GM12874 (cell line): ENCODE results near the gene BEST3.

Experiments
- TF ChIP-seq, protein P1 (sequence below): IDR thresholded peaks from 2 replicates; pipeline ENCODE4 v1.5.1; 2011; ENCODE audit warnings: low read depth, mild to moderate bottlenecking, control low read depth, low read length, moderate library complexity; ENCODE audit not compliant: insufficient read depth

Gene BEST3

DNA sequence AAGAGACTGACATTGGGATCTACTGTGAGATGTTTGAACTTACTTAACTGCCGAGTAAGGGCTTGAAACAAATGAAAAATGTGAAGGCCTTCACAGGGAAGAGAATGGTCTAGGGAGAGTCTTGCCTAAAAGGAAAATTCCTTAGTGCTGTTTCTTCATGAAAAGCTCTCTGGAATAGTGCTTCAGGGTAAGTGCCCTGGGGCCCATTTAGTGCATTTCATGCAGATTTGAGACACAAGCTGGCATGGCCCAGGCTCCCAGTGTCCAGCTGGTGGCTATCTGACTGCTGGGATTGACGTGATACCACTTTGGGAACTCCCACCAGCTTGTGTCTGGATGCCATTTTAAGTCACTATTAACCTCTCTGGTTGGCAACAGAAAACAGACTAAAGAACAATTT lies 26.9 kb downstream of the BEST3 start:
- TF ChIP-seq, protein P1, sequence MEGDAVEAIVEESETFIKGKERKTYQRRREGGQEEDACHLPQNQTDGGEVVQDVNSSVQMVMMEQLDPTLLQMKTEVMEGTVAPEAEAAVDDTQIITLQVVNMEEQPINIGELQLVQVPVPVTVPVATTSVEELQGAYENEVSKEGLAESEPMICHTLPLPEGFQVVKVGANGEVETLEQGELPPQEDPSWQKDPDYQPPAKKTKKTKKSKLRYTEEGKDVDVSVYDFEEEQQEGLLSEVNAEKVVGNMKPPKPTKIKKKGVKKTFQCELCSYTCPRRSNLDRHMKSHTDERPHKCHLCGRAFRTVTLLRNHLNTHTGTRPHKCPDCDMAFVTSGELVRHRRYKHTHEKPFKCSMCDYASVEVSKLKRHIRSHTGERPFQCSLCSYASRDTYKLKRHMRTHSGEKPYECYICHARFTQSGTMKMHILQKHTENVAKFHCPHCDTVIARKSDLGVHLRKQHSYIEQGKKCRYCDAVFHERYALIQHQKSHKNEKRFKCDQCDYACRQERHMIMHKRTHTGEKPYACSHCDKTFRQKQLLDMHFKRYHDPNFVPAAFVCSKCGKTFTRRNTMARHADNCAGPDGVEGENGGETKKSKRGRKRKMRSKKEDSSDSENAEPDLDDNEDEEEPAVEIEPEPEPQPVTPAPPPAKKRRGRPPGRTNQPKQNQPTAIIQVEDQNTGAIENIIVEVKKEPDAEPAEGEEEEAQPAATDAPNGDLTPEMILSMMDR: no peak

DNA sequence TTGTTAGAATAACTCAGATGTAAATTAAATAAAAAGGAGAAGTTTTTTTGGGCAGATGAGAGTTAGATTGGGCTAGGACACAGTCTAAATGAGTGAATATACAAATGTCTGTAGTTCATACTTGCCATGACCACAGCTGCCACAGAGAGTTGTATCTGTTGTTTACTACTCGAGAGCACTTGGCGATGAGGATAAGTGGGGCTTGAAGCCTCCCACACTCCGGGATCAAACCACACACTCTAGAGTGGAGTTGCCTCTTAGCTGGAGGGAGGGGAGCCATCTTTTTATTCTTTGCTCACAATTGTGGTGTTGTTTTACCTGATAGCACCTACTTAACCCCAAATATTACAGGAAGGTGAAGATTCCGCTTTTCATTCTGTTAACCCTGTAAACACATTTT lies 27.5 kb downstream of the BEST3 start:
- TF ChIP-seq, protein P1: no peak

DNA sequence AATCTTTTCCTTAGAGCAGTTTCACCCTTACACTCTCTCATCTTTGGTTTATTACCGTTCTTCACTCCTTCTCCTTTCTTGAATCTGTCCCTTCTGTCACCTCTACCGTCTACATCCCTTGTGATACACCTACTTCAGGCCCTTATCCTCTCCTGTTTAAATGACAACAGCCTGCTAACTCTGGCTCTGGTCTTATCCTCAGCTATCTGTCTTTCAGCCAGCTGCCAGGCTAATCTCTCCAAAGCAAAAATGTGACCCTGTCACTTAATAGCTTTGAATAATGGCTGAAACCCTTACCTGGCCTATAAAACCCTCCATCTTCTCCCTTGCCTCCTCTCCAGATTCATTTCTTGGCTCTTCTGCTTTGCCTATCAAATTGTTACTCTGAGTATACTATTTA lies 32.3 kb downstream of the BEST3 start:
- TF ChIP-seq, protein P1: no peak

DNA sequence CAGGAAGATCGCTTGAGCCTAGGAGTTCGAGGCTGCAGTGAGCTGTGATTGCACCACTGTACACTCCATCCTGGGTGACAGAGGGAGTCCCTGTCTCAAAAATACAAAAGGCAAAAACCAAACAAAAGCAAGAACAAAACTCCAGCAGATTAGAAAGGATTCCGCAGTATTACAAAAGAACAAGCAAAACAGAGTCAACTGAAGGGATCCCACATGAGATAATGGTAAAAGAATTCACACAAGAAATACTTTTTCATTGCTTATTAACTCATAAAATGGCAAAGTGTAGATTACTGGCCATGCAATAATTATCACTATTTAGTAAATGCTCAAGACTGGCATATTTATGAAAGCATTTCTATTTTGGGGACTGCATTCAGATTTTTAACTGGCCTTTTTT lies 35.4 kb downstream of the BEST3 start:
- TF ChIP-seq, protein P1: no peak

DNA sequence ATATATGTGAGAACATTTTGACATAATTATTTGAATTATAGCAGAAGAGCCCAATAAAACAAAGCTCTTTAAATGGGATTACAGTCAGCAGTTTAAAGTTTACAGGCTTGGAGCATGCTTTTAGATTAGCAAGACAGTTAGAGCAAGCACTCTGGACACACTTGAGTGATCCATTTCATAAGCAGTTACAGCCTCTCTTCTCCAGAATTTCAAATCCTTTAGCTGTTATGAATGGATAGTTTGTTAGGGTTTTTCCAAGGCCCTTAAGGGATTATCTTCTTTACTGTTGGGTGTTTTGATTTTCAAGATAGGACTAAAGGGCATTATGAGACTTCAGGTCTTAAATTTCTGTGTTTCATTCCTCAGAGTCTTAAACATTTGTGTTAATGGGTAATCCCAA lies 36.3 kb downstream of the BEST3 start:
- TF ChIP-seq, protein P1: no peak

DNA sequence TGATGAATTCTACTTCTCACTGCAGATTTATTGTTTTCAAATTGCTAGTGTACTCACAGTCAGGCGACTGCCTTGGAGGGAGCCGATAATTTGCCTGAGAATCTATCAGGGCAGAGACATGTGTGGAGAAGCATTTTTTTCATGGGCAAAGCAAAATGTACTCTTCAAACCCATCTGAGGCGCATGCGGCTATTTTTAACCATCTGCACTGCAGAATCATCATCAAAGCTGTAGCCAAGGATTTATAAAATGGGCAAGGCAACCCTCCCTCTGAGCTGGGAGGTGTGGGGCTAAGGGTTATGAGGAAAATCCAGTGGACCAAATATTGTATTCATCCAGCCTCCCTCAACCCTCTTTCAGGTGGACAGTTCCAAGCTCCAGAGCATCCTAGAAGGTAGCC lies 37.7 kb downstream of the BEST3 start:
- TF ChIP-seq, protein P1: no peak

DNA sequence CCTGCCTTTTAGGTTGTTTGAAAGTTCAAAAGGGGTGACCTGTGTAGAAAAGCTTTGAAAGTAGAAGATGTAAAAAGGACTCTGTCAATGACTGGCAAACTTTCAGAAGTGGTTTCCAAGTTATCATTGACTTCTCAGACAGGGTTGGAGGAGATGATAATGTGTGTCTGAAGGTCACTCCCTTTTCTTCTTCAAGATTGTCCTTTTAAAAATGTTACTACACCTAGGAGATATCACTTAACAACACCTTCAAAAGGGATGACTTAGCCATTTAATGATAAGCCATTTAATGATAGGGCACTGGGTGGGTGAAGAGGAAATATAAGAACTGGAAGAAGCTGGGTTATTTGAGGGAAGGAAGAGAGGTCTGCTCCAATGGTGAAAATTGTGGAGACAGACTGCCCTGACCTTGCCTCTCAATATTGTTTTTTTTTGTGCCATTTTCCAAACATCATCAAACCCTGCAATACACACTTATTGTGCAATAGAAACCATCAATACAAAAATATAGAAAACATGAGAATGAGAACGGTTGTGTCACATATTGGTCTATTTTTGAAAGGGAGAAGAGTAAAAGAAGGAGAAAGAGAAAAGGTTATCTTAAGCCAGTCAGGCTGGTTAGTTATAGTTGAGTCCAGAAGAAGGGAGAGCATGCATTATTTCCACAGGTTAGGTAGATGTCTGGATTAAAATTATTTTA lies 38.8 kb downstream of the BEST3 start:
- TF ChIP-seq, protein P1: no peak
